Right ventricle myocardium superior (tissue), 1 donor: ENCODE results near the gene ZDHHC12. TPM values are rescaled to one million over a fixed set of nuclear protein-coding genes. Genes with fewer than 3 reads are reported as not detected.
"Not testable (repeated sequence)": the region's sequence is repeated elsewhere in the genome, so short reads cannot be mapped to it uniquely, and the experiment has no call there.

Experiments used
- ATAC-seq: fragments of 200-7000 bp; cut with Tn5 transposase; one replicate; pipeline ENCODE4 v1.9.1; 2020; ENCODE audit warnings: mild to moderate bottlenecking; ENCODE audit not compliant: poor library complexity
- DNase-seq: peaks from one replicate; pipeline ENCODE4 v3.0.0-alpha.2; 2020
- intact Hi-C: fragments of 100-400 bp; cut with DNase I; formaldehyde crosslinking; loops from one replicate; pipeline ENCODE4 v1.11.2; 2022
- total RNA-seq: library from RNA; stranded (reverse); fragmentation: NEBNext Ultra II Directional; extraction: Animal tissue kit (Norgen Biotek cat#: 25700); gene quantifications from one replicate; pipeline ENCODE4 v1.2.1, GENCODE V29; 2021
- donor health status: DM: no; HTN: yes; CAD: no; lungs with severe emphysema.

The ZDHHC12 gene
- total RNA-seq, 1 donor from 2014 or later = 5.4 TPM

DNA sequence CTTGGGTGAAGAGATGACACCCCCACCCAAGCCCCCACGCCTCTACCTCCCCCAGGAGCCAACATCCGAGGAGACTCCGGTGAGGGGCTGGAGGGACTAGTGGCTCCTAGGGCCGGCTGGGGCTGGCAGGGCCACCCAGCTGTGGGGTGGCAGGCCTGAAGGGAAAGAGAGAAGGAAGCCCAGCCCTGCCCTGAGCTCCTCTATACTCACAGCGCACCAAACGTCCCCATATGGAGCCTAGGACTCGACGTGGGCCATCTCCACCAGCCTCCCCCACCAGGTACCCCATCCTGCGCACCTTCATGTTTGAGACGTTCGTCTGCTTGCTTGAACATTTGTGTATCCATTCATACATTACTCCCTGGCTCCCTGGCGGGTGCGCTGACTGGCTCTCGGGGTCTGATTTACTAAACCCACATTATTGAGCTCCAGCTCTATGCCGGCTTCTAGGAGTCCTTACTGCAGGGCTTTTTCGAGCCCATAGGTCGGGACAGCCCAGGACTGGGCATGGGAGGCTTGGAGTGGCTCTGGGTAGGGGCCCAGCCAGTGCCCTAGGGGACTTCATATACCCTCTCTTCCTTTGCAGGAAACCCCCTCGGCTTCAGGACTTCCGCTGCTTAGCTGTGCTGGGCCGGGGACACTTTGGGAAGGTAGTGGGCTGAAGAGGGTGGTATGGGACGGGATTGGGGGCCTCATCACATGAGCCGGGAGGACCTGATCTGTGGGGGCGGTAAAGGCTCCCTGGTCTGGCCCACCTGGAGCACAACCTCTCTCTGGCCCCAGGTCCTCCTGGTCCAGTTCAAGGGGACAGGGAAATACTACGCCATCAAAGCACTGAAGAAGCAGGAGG is 9.1 kb downstream of the ZDHHC12 start:
- ATAC-seq = no peak
- peak; percentile 24 for DNase-seq
- intact Hi-C loops = no loop called here

DNA sequence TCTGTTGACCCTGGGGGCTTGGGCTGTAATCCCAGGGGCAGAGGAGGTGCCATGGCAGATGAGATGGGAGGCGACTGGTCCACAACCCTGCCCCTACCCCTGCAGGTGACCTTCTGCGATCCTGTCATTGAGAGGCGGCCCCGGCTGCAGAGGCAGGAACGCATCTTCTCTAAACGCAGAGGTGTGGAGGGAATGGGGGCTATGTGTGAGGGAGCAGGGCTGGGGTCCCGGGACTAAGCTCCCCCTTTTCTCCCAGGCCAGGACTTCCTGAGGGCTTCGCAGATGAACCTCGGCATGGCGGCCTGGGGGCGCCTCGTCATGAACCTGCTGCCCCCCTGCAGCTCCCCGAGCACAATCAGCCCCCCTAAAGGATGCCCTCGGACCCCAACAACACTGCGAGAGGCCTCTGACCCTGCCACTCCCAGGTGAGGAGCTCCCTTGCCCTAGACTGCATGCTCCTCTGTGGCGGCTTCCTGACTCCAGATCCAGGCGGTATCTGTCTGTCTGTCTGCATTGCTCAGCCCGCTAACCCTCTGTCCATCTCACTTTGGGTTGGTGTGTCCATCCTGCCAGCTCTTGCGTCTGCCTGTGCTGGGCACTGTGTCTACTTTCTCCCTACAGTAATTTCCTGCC is 9.9 kb downstream of the ZDHHC12 start:
- intact Hi-C loops = no loop called here
- DNase-seq = peak; percentile 23

DNA sequence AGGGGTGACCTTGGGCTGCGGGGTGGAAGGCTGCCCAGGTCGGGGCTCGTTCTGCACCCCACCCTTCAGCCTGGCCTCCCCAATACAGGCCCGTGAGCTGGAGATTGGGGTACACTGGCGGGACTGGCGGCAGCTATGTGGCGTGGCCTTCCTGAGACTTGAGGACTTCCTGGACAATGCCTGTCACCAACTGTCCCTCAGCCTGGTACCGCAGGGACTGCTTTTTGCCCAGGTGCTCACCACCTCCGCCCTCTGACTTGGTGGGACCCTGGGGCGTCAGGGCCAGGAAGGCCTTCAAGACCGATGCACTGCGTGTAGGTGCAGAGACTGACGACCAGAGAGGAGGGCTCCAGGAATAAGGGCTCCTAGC is 10.5 kb downstream of the ZDHHC12 start:
- no peak for ATAC-seq

More for the DNA sequence above, 9.9 kb downstream of the ZDHHC12 start:
- ATAC-seq = no peak

DNA sequence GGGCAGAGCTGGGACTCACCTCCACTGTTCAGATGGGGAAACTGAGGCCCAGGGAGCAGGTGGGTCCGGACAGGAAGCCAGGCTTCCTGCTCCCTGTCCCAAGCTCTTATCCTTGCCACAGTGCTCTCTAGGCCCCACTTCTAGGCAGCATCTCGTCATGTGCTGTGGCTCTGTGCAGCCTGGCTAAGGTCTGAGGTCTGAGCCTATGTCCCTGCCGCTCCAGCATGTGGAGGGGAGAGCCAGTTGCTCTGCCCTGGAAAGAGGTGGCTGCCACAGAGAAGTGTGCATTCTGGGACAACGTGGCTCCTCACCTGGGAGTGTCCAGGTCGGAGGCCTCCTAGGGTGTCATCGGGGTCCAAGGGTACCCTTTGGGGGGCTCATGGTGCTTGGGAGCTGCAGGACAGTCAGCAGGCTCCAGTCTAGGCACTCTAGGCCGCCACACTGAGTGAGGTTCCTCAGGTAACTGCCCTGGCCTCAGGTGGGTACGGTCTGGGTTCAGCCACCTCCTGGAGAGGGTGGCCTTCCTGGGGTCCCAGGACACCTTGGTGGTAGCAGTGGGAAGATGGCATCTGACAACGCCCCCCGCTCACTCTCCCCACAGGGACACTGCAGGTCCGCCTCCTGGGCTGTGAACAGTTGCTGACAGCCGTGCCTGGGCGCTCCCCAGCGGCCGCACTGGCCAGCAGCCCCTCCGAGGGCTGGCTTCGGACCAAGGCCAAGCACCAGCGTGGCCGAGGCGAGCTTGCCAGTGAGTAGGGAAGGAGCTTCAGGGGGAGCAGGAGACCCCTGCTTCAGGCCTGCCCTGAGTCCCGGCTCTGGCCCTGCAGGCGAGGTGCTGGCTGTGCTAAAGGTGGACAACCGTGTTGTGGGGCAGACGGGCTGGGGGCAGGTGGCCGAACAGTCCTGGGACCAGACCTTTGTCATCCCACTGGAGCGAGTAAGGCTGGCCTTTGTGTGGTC is 11.2 kb downstream of the ZDHHC12 start:
- DNase-seq = peak; percentile 27
- ATAC-seq = no peak
- intact Hi-C loops = no loop called here

More for the DNA sequence above, 10.5 kb downstream of the ZDHHC12 start:
- peak; percentile 35 for DNase-seq
- intact Hi-C loops = no loop called here

DNA sequence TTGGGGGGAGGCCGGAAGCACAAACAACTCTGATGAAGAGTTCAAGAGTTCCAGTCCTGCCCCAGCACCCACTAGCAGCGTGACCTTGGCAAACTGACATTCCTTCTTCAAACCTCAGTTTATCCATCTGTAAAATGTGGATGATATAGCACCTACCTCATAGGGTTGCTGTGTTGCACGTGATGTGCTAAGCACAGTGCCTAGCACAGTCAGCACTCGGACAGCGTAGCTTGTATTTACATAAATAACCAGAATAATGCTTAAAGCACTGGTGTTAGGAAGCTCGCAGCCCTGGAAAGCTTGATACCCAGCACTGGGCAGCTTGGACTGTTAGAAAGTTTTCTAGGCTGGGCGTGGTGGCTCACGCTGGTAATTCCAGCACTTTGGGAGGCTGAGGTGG is 16.5 kb downstream of the ZDHHC12 start:
- intact Hi-C loops = no loop called here
- no peak for ATAC-seq
- DNase-seq = no peak

DNA sequence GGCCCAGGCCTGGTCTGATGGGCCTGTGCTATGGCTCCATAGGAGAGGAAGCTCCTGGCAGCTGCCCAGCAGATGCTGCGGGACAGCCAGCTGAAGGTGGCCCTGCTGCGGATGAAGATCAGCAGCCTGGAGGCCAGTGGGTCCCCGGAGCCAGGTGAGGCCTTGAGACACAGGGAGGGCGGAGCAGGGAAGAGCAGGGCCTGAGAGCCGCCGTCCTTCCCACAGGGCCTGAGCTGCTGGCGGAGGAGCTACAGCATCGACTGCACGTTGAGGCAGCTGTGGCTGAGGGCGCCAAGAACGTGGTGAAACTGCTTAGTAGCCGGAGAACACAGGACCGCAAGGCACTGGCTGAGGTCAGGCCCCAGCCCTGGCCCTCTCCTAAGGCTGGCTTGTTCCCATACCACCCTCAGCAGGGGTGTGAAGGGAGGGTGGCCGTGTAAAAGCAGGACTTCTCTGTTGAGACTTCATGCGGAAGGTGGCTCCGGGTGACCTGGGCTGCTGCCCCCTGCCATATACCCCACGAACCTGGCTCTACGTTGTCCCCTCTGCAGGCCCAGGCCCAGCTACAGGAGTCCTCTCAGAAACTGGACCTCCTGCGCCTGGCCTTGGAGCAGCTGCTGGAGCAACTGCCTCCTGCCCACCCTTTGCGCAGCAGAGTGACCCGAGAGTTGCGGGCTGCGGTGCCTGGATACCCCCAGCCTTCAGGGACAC is 17.1 kb downstream of the ZDHHC12 start:
- ATAC-seq (no peak), DNase-seq (peak; percentile 43)
- intact Hi-C loops = no loop called here

DNA sequence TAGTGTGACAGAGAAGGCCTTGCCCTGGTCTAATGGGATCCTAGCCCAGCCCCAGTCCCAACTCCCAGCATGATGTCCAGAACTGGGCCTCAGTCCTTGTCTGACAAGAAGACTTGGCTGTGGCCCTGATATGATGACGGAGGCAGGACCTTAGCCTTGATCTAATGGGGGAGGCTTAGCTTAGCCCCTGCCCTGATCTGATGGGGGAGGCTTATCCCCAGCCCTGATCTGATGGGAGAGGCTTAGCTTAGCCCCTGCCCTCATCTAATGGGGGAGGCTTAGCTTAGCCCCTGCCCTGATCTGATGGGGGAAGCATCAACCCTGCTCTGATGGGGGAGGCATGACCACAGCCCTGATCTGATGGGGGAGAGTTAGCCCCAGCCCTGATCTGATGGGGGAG is 17.9 kb downstream of the ZDHHC12 start:
- ATAC-seq = no peak
- intact Hi-C loops = no loop called here
- DNase-seq = peak; percentile 15

DNA sequence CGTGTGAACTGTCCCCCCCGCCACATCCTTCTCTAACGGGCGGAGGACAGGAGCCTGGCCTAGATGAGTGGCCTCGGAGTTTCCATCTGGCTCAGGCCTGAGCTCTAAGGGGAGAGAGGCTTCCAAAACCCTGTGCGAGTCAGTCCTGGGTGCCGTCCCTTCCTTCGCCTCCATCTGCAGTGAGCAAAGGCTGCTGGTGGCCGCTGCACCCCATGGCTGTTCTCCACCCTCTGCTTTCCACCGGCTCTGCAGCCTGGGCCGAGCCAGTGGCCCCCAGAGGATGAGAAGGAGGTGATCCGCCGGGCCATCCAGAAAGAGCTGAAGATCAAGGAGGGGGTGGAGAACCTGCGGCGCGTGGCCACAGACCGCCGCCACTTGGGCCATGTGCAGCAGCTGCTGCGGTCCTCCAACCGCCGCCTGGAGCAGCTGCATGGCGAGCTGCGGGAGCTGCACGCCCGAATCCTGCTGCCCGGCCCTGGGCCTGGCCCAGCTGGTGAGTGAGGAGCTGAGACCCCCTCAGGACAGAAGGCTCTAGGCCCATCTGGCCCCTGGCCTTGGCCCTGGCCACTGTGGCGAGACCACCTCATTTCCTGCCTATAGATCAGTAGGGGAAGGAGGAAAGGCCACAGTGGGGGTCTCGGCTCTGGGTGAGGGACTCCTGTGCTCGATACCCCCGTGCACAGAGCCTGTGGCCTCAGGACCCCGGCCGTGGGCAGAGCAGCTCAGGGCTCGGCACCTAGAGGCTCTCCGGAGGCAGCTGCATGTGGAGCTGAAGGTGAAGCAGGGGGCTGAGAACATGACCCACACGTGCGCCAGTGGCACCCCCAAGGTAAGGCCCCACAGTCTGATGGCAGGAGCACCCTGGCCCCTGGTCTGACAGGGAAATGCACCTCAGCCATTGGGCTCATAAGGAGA is 18.6 kb downstream of the ZDHHC12 start:
- intact Hi-C loops = no loop called here
- DNase-seq = peak; percentile 34
- ATAC-seq = no peak

DNA sequence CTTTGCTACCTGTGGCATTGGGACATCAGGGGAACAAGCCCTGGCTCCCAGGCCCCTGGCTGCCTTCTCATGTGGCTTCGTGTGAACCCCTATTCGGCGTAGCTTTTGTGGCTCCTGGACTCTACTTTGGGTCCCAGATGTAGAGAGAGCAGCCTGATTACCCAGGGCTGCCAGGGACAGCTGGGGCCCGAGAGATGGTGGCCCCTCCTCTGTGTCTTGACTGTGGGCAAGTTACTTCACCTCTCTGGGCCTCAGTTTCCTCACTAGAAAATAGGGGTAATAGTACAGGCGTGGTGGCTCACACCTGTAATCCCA is 19.6 kb downstream of the ZDHHC12 start:
- intact Hi-C loops = no loop called here
- ATAC-seq (no peak), DNase-seq (no peak)

DNA sequence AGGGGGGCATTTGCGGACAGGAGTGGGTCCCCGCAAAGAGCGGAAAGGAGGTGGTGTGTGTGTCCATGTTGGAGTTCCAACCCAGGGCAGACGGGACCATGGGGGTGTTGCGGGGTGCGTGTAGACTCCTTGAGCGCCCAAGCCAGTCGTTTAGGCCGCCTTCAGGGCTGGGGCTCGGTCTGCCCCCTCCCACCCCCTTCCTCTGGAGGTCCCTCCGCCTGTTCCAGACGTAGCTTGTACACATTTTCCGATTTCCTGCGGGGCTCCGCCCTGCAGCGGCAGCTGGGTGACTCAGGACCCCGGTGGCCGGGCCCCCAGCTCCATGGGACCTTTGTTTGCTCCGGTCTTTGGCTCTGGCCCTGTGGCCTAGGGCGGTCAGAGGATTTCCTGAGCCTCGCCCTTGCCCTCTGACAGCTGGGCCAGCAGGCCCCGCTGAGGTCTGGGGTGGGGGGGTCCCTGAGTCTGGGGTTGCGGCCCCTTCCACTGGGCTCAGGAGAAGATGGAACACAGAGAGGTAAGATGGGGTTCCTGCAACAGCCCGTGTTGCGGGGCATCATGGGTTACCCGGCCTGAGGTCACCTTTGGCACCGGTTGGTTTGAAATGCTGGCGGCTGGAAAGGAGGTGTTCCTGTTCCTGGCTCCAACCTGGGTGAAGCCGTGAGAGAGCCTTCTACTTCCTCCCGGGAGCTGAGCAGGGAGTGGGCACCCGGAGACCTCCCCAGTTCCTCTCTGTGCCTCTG is 20.1 kb downstream of the ZDHHC12 start:
- DNase-seq (peak; percentile 75), ATAC-seq (peak; percentile 12)
- intact Hi-C loops = no loop called here

DNA sequence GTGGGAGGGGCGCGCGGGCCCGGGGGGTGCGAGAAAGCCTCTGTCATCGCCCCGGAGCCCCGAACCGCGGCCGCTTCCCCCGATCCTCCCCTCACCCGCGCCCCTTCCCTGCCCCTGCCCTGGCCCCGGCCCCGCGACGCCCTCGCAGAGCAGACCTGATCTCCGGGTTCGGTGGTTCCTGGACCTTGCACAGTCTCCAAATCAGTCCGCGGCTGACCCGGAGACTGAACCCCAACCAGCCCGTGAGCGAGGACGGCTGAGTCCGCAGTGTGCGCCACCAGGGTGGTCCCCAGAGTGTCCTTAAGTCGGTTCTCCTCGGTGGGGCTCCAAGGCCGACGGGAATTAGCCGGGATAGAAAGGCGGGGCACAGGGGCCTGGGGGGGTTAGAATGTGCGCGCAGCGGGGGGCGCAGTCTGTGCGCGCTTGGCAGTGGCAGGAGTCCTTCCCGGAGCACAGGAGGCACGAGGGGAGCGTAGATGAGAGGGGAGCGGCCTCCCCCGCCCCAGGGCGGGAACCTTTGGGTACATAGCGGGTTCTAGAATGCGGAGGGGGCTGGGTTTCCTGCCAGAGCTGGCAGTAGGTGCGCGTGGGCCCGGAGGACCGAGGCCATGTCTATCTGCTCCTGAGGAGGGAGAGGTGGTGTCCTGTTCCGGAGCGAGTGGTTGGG is 20.8 kb downstream of the ZDHHC12 start:
- peak; percentile 37 for ATAC-seq
- DNase-seq = peak; percentile 61
- intact Hi-C loops = no loop called here

DNA sequence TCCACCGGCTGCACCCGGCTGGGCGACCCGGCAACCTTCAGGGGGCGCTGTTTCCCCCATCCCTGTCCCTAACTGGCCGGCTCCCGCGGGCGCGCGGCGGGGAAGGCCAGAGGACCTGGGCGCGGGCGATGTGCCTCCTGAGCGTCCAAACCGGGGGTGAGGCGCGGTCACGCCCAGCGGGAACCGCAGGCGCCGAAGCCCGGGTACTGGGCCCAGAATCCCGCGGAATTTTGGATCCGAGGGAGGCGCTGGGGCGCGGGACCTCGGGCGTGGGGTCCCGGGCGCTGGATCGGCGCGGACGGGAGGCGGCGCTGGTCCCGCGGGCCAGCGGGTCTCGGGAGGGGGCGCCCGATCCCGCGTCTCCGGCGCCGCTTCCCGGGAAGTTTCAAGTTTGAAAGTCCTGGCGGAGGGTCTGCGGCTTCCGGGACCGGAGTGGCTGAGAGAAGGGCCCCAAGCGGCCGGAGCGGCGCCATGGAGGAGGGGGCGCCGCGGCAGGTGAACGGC is 21.4 kb downstream of the ZDHHC12 start, which contains the start of gene PKN3:
Gene PKN3, plus strand, starts transcription at position 59 of the 504 bp plus-strand sequence. Its CDS starts 413 bp downstream, at position 472.
- intact Hi-C loops = no loop called here
- peak; percentile 94 for ATAC-seq
- peak; percentile 93 for DNase-seq

DNA sequence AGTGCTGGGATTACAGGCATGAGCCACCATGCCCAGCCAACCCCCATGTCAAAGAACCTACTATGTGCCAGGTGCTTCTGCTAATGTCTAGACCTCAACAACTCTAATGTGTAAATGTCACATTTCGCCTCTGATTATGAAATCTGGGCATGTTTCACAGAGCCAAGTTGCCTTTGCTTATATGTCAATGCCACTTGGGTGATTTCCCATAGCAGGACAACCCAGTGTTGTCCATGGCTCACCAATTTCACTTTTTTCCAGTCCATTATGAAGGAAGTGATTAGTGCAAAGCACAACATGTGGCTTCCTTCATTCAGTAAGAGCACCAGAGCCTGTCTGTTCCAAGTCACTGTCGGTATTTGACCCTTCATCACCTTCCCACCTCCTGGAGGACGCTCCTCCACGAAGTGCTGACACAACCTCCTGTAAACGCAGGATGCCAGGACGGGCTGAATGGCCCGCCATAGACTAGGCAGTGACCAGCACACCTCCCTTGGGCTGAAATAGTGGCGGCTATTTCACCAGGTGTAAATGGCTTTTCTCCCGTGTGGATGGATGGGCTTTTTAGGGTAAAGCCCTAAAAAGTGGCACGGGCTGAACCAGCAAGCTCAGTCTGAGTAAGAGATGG is 22.6 kb downstream of the ZDHHC12 start:
- DNase-seq (peak; percentile 30), ATAC-seq (no peak)
- intact Hi-C loops = no loop called here

DNA sequence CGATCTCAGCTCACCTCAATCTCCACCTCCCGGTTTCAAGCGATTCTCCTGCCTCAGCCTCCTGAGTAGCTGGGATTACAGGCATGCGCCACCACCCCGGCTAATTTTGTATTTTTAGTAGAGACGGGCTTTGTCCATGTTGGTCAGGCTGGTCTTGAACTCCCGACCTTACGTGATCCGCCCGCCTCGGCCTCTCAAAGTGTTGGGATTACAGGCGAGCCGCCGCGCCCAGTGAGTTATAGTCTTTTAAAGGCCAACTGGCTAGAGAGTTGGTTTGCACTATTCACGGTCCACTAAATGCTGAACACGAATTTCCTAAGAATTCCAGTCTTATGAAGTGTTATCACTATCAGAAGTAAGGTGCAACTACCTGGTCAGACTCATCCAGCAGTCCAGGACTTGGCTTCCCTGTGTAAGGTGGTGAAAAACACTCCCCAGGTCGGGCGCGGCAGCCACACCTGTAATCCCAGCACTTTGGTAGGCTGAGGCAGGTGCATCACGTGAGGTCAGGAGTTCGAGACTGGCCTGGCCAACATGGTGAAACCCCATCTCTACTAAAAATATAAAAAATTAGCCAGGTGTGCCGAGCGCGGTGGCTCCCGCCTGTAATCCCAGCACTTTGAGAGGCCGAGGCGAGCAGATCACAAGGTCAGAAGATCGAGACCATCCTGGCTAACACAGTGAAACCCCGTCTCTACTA is 24.7 kb downstream of the ZDHHC12 start:
- intact Hi-C loops, ATAC-seq: not testable (repeated sequence)
- DNase-seq = peak; percentile 36
